ENCODE results near the gene TCEAL8.

DNA sequence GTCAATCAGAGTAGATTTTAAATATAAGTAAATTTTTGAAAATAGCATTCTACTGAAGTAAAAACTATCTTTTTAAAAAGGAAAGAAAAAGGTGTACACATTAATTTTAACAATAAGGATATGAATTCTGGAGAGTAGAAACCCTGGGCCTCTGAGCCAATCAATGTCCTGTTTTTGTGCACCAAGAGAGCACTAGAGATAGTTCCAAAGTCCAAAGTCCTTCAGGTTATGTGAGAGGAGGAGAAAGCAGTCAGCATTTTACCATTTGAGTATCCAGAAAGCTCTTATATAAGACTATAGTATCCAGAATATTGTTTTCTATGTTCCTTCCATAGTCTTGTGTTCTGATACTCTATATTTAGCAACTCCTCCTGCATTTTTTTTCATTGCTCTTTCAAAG, 3.3 kb upstream of the TCEAL8 start:
- TF ChIP-seq POLR2A (IDR thresholded peaks at IDR 0.05) (no peak), POLR2AphosphoS5 (IDR thresholded peaks at IDR 0.05) (no peak), EP300 (IDR thresholded peaks at IDR 0.05) (no peak)
- TF ChIP-seq, protein P1, sequence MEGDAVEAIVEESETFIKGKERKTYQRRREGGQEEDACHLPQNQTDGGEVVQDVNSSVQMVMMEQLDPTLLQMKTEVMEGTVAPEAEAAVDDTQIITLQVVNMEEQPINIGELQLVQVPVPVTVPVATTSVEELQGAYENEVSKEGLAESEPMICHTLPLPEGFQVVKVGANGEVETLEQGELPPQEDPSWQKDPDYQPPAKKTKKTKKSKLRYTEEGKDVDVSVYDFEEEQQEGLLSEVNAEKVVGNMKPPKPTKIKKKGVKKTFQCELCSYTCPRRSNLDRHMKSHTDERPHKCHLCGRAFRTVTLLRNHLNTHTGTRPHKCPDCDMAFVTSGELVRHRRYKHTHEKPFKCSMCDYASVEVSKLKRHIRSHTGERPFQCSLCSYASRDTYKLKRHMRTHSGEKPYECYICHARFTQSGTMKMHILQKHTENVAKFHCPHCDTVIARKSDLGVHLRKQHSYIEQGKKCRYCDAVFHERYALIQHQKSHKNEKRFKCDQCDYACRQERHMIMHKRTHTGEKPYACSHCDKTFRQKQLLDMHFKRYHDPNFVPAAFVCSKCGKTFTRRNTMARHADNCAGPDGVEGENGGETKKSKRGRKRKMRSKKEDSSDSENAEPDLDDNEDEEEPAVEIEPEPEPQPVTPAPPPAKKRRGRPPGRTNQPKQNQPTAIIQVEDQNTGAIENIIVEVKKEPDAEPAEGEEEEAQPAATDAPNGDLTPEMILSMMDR (IDR thresholded peaks at IDR 0.05) = no peak
